Pancreas (tissue), 10 donors: ENCODE measurements around the gene NUDT22. TPM values are rescaled to one million over a fixed set of nuclear protein-coding genes. Genes with fewer than 3 reads are reported as not detected.

Experiments
- ATAC-seq, 4 donors: fragments of 200-7000 bp; cut with Tn5 transposase; one replicate each; pipeline versions ENCODE4 v1.8.0 to v1.9.1; 2020; ENCODE audit warnings: mild to moderate bottlenecking in 4 of 4, moderate library complexity in 4 of 4
- DNase-seq, 6 donors: peaks; one replicate each; pipeline ENCODE4 v3.0.0-alpha.2; 2020
- FAIRE-seq: peaks from 2 replicates; lab custom pipeline; 2012; peaks lifted over from hg19 to GRCh38; lab: Jason Lieb, UNC
- H3K27ac ChIP-seq, 4 donors: fragments of 200-600 bp; sonication (generic); 1 replicate in 3 of 4; 2 replicates in 1 of 4; pipeline versions ENCODE4 v1.5.0 to v1.8.0; 2020
- H3K27me3 ChIP-seq, 4 donors: fragments of 200-600 bp; one replicate each; pipeline ENCODE4 v1.8.0; 2021
- H3K36me3 ChIP-seq, 3 donors: fragments of 200-600 bp; sonication (generic) in 1 of 3; one replicate each; pipeline versions ENCODE4 v1.5.0 to v1.8.0; 2020 to 2021
- H3K4me1 ChIP-seq, 3 donors: fragments of 200-600 bp; one replicate each; pipeline ENCODE4 v1.8.0; 2021
- H3K4me3 ChIP-seq, 4 donors: fragments of 200-600 bp; sonication (generic) in 2 of 4; one replicate each; pipeline versions ENCODE4 v1.5.0 to v1.8.0; 2020 to 2021
- H3K9me3 ChIP-seq, 4 donors: fragments of 200-600 bp; one replicate each; pipeline ENCODE4 v1.8.0; 2021
- CTCF ChIP-seq, 4 donors: fragments of 200-600 bp; sonication (generic) in 3 of 4; IDR thresholded peaks; one replicate each; pipeline versions ENCODE4 v1.5.0 to v1.8.0; 2021; ENCODE audit warnings: antibody characterized with exemption in 4 of 4
- WGBS, 2 donors: extraction: QIAGEN DNeasy Blood & Tissue Kit; methylation state at CpG; one replicate each; pipeline ENCODE4 v1.1.7; 2013; 5-methylcytosine and 5-hydroxymethylcytosine counted together
- intact Hi-C, 3 donors: fragments of 100-400 bp; cut with DNase I; formaldehyde crosslinking; loops; one replicate each; pipeline versions ENCODE4 v1.11.1 to v1.14.2; 2022
- polyA plus RNA-seq, 2 donors: library from polyadenylated mRNA; stranded (reverse); fragments of 200-250 nt; gene quantifications; one replicate each; pipeline ENCODE4 v1.2.3, GENCODE V29; 2013
- total RNA-seq, 6 donors: library from RNA; stranded (reverse); fragmentation: NEBNext Ultra II Directional in 4 of 6; extraction: Animal tissue kit (Norgen Biotek cat#: 25700) in 4 of 6; gene quantifications; one replicate each; pipeline versions ENCODE4 v1.2.1 to v1.2.4, GENCODE V29; 2021 to 2023
- donor health status: healthy with polysubstance abuse.
- donor health status: DM: no; HTN: no; CAD: no; lungs with moderate emphysema.
- donor health status: DM: no; HTN: no; CAD: no.
- donor health status: control.
- donor health status: control.
- donor health status: Bipolar disorder and iron deficiency.
- donor health status: DM: yes; HTN: yes; CAD: no.
- donor health status: DM: no; HTN: no; CAD: no.
- donor health status: DM: no; HTN: no; CAD: no.
- donor health status: DM: yes; HTN: yes; CAD: no.

The NUDT22 gene
- total and polyA plus RNA-seq, 8 donors = 32.6 to 115 (median 39.0) TPM

GRCh38 chr11:64253481-64253880 is 27.4 kb downstream of the NUDT22 start:
- no peak for ATAC-seq
- FAIRE-seq = no peak
- Histone ChIP-seq H3K4me1 (peaks cover 0 to 4% (median 4%) of the 10 kb centered on the region in 3 donors), H3K27ac (no peak overlapping the region), H3K27me3 (no peaks in the 10 kb centered on the region), H3K36me3 (peaks cover 0 to 12% (median 0%) of the 10 kb centered on the region in 3 donors), H3K4me3 (no peak overlapping the region), H3K9me3 (no peaks in the 10 kb centered on the region)
- no peak for TF ChIP-seq CTCF (IDR thresholded peaks at IDR 0.05)
- intact Hi-C loops = no loop called here
- 61 to 65% methylated on average over 5 of the region's 5 CpGs for WGBS, 2 donors
- no peak for DNase-seq

GRCh38 chr11:64254326-64254725 is 28.3 kb downstream of the NUDT22 start:
- ATAC-seq (no peak), FAIRE-seq (no peak), DNase-seq (no peak)
- Histone ChIP-seq H3K27me3 (no peaks in the 10 kb centered on the region), H3K4me3 (no peak overlapping the region), H3K4me1 (peaks cover 0 to 4% (median 4%) of the 10 kb centered on the region in 3 donors), H3K36me3 (peaks cover 0 to 19% (median 0%) of the 10 kb centered on the region in 3 donors), H3K9me3 (no peaks in the 10 kb centered on the region), H3K27ac (no peak overlapping the region)
- no peak for TF ChIP-seq CTCF (IDR thresholded peaks at IDR 0.05)
- 84 to 90% methylated on average over 7 of the region's 7 CpGs for WGBS, 2 donors
- intact Hi-C loops = no loop called here

- no peak for DNase-seq
- Histone ChIP-seq H3K9me3 (no peaks in the 10 kb centered on the region), H3K4me1 (peaks cover 0 to 4% (median 4%) of the 10 kb centered on the region in 3 donors), H3K4me3 (no peak overlapping the region), H3K36me3 (peaks cover 0 to 19% (median 0%) of the 10 kb centered on the region in 3 donors), H3K27me3 (no peaks in the 10 kb centered on the region), H3K27ac (no peak overlapping the region)
- no peak for ATAC-seq
- WGBS, 2 donors = 91 to 94% methylated on average over 35 of the region's 35 CpGs
- no peak for TF ChIP-seq CTCF (IDR thresholded peaks at IDR 0.05)
- no peak for FAIRE-seq
- intact Hi-C loops = no loop called here
Observed at GRCh38 chr11:64255135-64256128, 29.4 kb downstream of the NUDT22 start.

GRCh38 chr11:64256300-64256699 is 30.2 kb downstream of the NUDT22 start:
- peaks cover 0 to 4% (median 0%) of the 10 kb centered on the region in 3 donors for H3K4me1 ChIP-seq
- H3K36me3 ChIP-seq = peaks cover 0 to 19% (median 0%) of the 10 kb centered on the region in 3 donors
- 91 to 92% methylated on average over 15 of the region's 15 CpGs for WGBS, 2 donors

More at GRCh38 chr11:64256300-64256699, 30.2 kb downstream of the NUDT22 start:
- TF ChIP-seq CTCF (IDR thresholded peaks at IDR 0.05) = no peak
- intact Hi-C loops = no loop called here
- no peaks in the 10 kb centered on the region for H3K27me3 ChIP-seq
- H3K9me3 ChIP-seq = no peaks in the 10 kb centered on the region
- H3K4me3 ChIP-seq = no peak overlapping the region
- FAIRE-seq (no peak), ATAC-seq (no peak), DNase-seq (peak in 3 of 6 donors; percentile 35 to 67 (median 50))
- H3K27ac ChIP-seq = no peak overlapping the region
